Liver (tissue), 9 donors: ENCODE measurements around the gene KCNJ12. TPM values are rescaled to one million over a fixed set of nuclear protein-coding genes. Genes with fewer than 3 reads are reported as not detected.

Source experiments
- DNase-seq: peaks from one replicate; pipeline ENCODE4 v3.0.0-alpha.2; 2017; ENCODE audit warnings: low spot score
- H3K27ac ChIP-seq, 2 donors: one replicate each; pipeline ENCODE4 v1.7.0; 2013; ENCODE audit warnings: inconsistent platforms in 2 of 2, low read length in 2 of 2, control low read depth in 1 of 2, low read depth in 1 of 2, mild to moderate bottlenecking in 1 of 2
- H3K27me3 ChIP-seq, 4 donors: one replicate each; pipeline versions ENCODE4 v1.6.1 to v1.7.0; 2013; ENCODE audit warnings: low read length in 3 of 4, inconsistent platforms in 1 of 4, mild to moderate bottlenecking in 1 of 4, moderate library complexity in 1 of 4; ENCODE audit not compliant: control insufficient read depth in 4 of 4, insufficient read depth in 4 of 4
- H3K36me3 ChIP-seq, 4 donors: one replicate each; pipeline versions ENCODE4 v1.6.1 to v1.7.0; 2013; ENCODE audit warnings: low read length in 3 of 4, mild to moderate bottlenecking in 3 of 4, low read depth in 1 of 4, moderate library complexity in 1 of 4; ENCODE audit not compliant: control insufficient read depth in 4 of 4, insufficient read depth in 3 of 4
- H3K4me1 ChIP-seq, 4 donors: one replicate each; pipeline versions ENCODE4 v1.6.1 to v1.7.0; 2013; ENCODE audit warnings: low read length in 3 of 4, mild to moderate bottlenecking in 3 of 4, moderate library complexity in 1 of 4; ENCODE audit not compliant: control insufficient read depth in 4 of 4, insufficient read depth in 4 of 4
- H3K4me3 ChIP-seq, 3 donors: one replicate each; pipeline versions ENCODE4 v1.6.1 to v1.7.0; 2013; ENCODE audit warnings: low read length in 3 of 3, control low read depth in 1 of 3, low read depth in 1 of 3, mild to moderate bottlenecking in 1 of 3
- H3K9ac ChIP-seq, 2 donors: one replicate each; pipeline ENCODE4 v1.7.0; 2013; ENCODE audit warnings: low read length in 2 of 2, mild to moderate bottlenecking in 2 of 2, moderate library complexity in 2 of 2, control low read depth in 1 of 2, low read depth in 1 of 2
- H3K9me3 ChIP-seq, 4 donors: one replicate each; pipeline versions ENCODE4 v1.6.1 to v1.7.0; 2013; ENCODE audit warnings: low read length in 3 of 4; ENCODE audit not compliant: control insufficient read depth in 4 of 4
- ATF3 ChIP-seq: IDR thresholded peaks from 2 replicates; pipeline ENCODE4 v1.6.1; 2016; ENCODE audit warnings: antibody characterized with exemption
- CTCF ChIP-seq: fragments of 150-350 bp; IDR thresholded peaks from 2 replicates; pipeline ENCODE4 v1.5.1; 2017; ENCODE audit warnings: improper control_type of control experiment, low read depth, low read length; ENCODE audit not compliant: missing input control
- EGR1 ChIP-seq, 2 donors: IDR thresholded peaks; 2 replicates each; pipeline ENCODE4 v1.6.1; 2016 to 2018; ENCODE audit warnings: antibody characterized with exemption in 2 of 2, low read depth in 2 of 2
- FOXA1 ChIP-seq: IDR thresholded peaks from 2 replicates; pipeline ENCODE4 v1.6.1; 2016; ENCODE audit warnings: antibody characterized with exemption
- FOXA2 ChIP-seq: IDR thresholded peaks from 2 replicates; pipeline ENCODE4 v1.6.1; 2016; ENCODE audit warnings: antibody characterized with exemption
- HNF4A ChIP-seq, 2 donors: conservative IDR thresholded peaks; 2 replicates each; pipeline ENCODE4 v1.6.1; 2016; ENCODE audit warnings: antibody characterized with exemption in 2 of 2, mild to moderate bottlenecking in 2 of 2
- HNF4G ChIP-seq: IDR thresholded peaks from 2 replicates; pipeline ENCODE4 v1.6.1; 2016; ENCODE audit warnings: antibody characterized with exemption
- JUND ChIP-seq, 2 donors: IDR thresholded peaks; 2 replicates each; pipeline ENCODE4 v1.6.1; 2016; ENCODE audit warnings: antibody characterized with exemption in 2 of 2
- MAX ChIP-seq: IDR thresholded peaks from 2 replicates; pipeline ENCODE4 v1.6.1; 2016; ENCODE audit warnings: antibody characterized with exemption
- NR2F2 ChIP-seq: IDR thresholded peaks from 2 replicates; pipeline ENCODE4 v1.6.1; 2016; ENCODE audit warnings: antibody characterized with exemption
- RAD21 ChIP-seq, 2 donors: IDR thresholded peaks; 2 replicates each; pipeline ENCODE4 v1.6.1; 2016; ENCODE audit warnings: antibody characterized with exemption in 2 of 2, mild to moderate bottlenecking in 2 of 2
- REST ChIP-seq: IDR thresholded peaks from 2 replicates; pipeline ENCODE4 v1.6.1; 2016; ENCODE audit warnings: antibody characterized with exemption, mild to moderate bottlenecking
- RXRA ChIP-seq, 2 donors: IDR thresholded peaks; 2 replicates each; pipeline ENCODE4 v1.6.1; 2017 to 2018; ENCODE audit warnings: antibody characterized with exemption in 2 of 2, mild to moderate bottlenecking in 1 of 2
- SP1 ChIP-seq: IDR thresholded peaks from 2 replicates; pipeline ENCODE4 v1.6.1; 2018; ENCODE audit warnings: antibody characterized with exemption, mild to moderate bottlenecking
- TAF1 ChIP-seq: conservative IDR thresholded peaks from 2 replicates; pipeline ENCODE4 v1.6.1; 2016; ENCODE audit warnings: antibody characterized with exemption, mild to moderate bottlenecking
- ZBTB33 ChIP-seq: IDR thresholded peaks from 2 replicates; pipeline ENCODE4 v1.6.1; 2016; ENCODE audit warnings: antibody characterized with exemption
- WGBS: extraction: QIAGEN DNeasy Blood & Tissue Kit; methylation state at CpG from one replicate; pipeline ENCODE4 v1.1.7; 2013; 5-methylcytosine and 5-hydroxymethylcytosine counted together
- polyA plus RNA-seq, 2 donors: library from polyadenylated mRNA; stranded (reverse) in 1 of 2; unstranded in 1 of 2; fragments of 200-250 nt in 1 of 2; fragments of >200 nt in 1 of 2; fragmentation: Nextera tagmentation in 1 of 2; extraction: Ambion mirVana in 1 of 2; gene quantifications; one replicate each; pipeline versions ENCODE4 v1.2.1 to v1.2.3, GENCODE V29; 2013 to 2015
- total RNA-seq, 2 donors: library from RNA; depleted of rRNA; stranded (reverse); fragments of >200 nt; gene quantifications; one replicate each; pipeline ENCODE4 v1.2.3, GENCODE V29; 2014
- donor health status: healthy.
- donor health status: healthy.
- donor health status: healthy.
- donor health status: healthy.
- donor health status: healthy.

The KCNJ12 gene
- total and polyA plus RNA-seq, 4 donors, result 0.25 to 0.67 (median 0.38) TPM

- no peaks in the 10 kb centered on the region for H3K27me3 ChIP-seq
- 89% methylated on average over 11 of the region's 11 CpGs for WGBS
- H3K9ac ChIP-seq, result no peak overlapping the region
- no peak overlapping the region for H3K4me3 ChIP-seq
- no peak for TF ChIP-seq ZBTB33
- TF ChIP-seq JUND (IDR thresholded peaks at IDR 0.05), result no peak
- TF ChIP-seq TAF1, result no peak
- no peak for TF ChIP-seq RXRA (IDR thresholded peaks at IDR 0.05)
- no peak for TF ChIP-seq RAD21 (IDR thresholded peaks at IDR 0.05)
- TF ChIP-seq SP1, result no peak
- no peak for TF ChIP-seq MAX
- TF ChIP-seq HNF4G, result no peak
- no peak for TF ChIP-seq HNF4A (conservative IDR thresholded peaks at IDR 0.05)
- no peak for TF ChIP-seq CTCF
- no peak for TF ChIP-seq FOXA1
- TF ChIP-seq EGR1 (IDR thresholded peaks at IDR 0.05; ENCODE audit: low read depth in 2 of 2), result no peak
- no peak for TF ChIP-seq FOXA2
- no peak for TF ChIP-seq NR2F2
- no peak for TF ChIP-seq ATF3
- H3K27ac ChIP-seq, result no peak overlapping the region
- H3K9me3 ChIP-seq, result no peaks in the 10 kb centered on the region
- no peak for DNase-seq
- H3K36me3 ChIP-seq, result no peaks in the 10 kb centered on the region
- peaks cover 0 to 6% (median 0%) of the 10 kb centered on the region in 4 donors for H3K4me1 ChIP-seq
Observed at GRCh38 chr17:21466550-21466949, 90.4 kb downstream of the KCNJ12 start.

- 79% methylated on average over 7 of the region's 7 CpGs for WGBS
- H3K4me1 ChIP-seq, result peaks cover 0 to 6% (median 0%) of the 10 kb centered on the region in 4 donors
- H3K9ac ChIP-seq, result no peak overlapping the region
- no peak overlapping the region for H3K27ac ChIP-seq
- no peaks in the 10 kb centered on the region for H3K27me3 ChIP-seq
- no peak for DNase-seq
- no peak overlapping the region for H3K4me3 ChIP-seq
- H3K36me3 ChIP-seq, result no peaks in the 10 kb centered on the region
- H3K9me3 ChIP-seq, result no peaks in the 10 kb centered on the region
- TF ChIP-seq RXRA (IDR thresholded peaks at IDR 0.05) (no peak), ATF3 (no peak), FOXA1 (no peak), MAX (no peak), REST (no peak), SP1 (no peak)
Observed at GRCh38 chr17:21467196-21467595, 91.0 kb downstream of the KCNJ12 start.
